Measurements from ENCODE around the gene ETAA1.
A peak's percentile ranks its signal among the peaks of the same experiment; 100 is the strongest.

The ETAA1 gene

GRCh38 chr2:67397143-67397986 is at the start of gene ETAA1:
Gene ETAA1 (plus strand): TSS chr2:67397333. CDS start chr2:67397449, 116 bp downstream.
- Mint-ChIP-seq H3K9me3 (no peaks in the 10 kb centered on the region), H3K4me3 (peak within 1 kb of the TSS; percentile 97), H3K36me3 (ENCODE audit: low read depth) (peaks cover 7% of the 10 kb centered on the region), H3K27me3 (no peaks in the 10 kb centered on the region), H3K4me1 (ENCODE audit: low read depth) (peaks cover 11% of the 10 kb centered on the region), H3K27ac (peak within 1 kb of the TSS; percentile 98)
- intact Hi-C loops (cut with micrococcal nuclease): loop anchor here (10.0 kb wide), 1 partner anchor 963 kb away; the partner anchor contains the start of gene MEIS1

- H3K9me3 Mint-ChIP-seq: no peaks in the 10 kb centered on the region
- H3K27me3 Mint-ChIP-seq: peaks cover 1% of the 10 kb centered on the region
- no peak overlapping the region for H3K27ac Mint-ChIP-seq
- intact Hi-C loops (cut with micrococcal nuclease): no loop called here
- H3K4me3 Mint-ChIP-seq: no peak overlapping the region
- H3K4me1 Mint-ChIP-seq (ENCODE audit: low read depth): no peaks in the 10 kb centered on the region
- H3K36me3 Mint-ChIP-seq (ENCODE audit: low read depth): no peaks in the 10 kb centered on the region
Measured at GRCh38 chr2:67366832-67367412, 30.2 kb upstream of the ETAA1 start.

GRCh38 chr2:67374481-67374880 is 22.7 kb upstream of the ETAA1 start:
- no peaks in the 10 kb centered on the region for H3K36me3 Mint-ChIP-seq (ENCODE audit: low read depth)
- intact Hi-C loops (cut with micrococcal nuclease): no loop called here
- H3K9me3 Mint-ChIP-seq: no peaks in the 10 kb centered on the region
- H3K4me1 Mint-ChIP-seq (ENCODE audit: low read depth): no peaks in the 10 kb centered on the region
- H3K27ac Mint-ChIP-seq: no peak overlapping the region
- no peak overlapping the region for H3K4me3 Mint-ChIP-seq
- H3K27me3 Mint-ChIP-seq: no peaks in the 10 kb centered on the region

- Mint-ChIP-seq H3K9me3 (no peaks in the 10 kb centered on the region), H3K27ac (no peak overlapping the region), H3K36me3 (ENCODE audit: low read depth) (no peaks in the 10 kb centered on the region), H3K4me3 (no peak overlapping the region), H3K27me3 (no peaks in the 10 kb centered on the region), H3K4me1 (ENCODE audit: low read depth) (no peaks in the 10 kb centered on the region)
- intact Hi-C loops (cut with micrococcal nuclease): no loop called here
Measured at GRCh38 chr2:67374949-67375348, 22.2 kb upstream of the ETAA1 start.

GRCh38 chr2:67378555-67378954 is 18.6 kb upstream of the ETAA1 start:
- Mint-ChIP-seq H3K36me3 (ENCODE audit: low read depth) (no peaks in the 10 kb centered on the region), H3K27me3 (no peaks in the 10 kb centered on the region), H3K9me3 (no peaks in the 10 kb centered on the region), H3K4me1 (ENCODE audit: low read depth) (no peaks in the 10 kb centered on the region), H3K4me3 (no peak overlapping the region), H3K27ac (no peak overlapping the region)
- intact Hi-C loops (cut with micrococcal nuclease): no loop called here

GRCh38 chr2:67379048-67379447 is 18.1 kb upstream of the ETAA1 start:
- no peak overlapping the region for H3K27ac Mint-ChIP-seq
- H3K36me3 Mint-ChIP-seq (ENCODE audit: low read depth): no peaks in the 10 kb centered on the region
- H3K9me3 Mint-ChIP-seq: no peaks in the 10 kb centered on the region
- no peaks in the 10 kb centered on the region for H3K4me1 Mint-ChIP-seq (ENCODE audit: low read depth)
- H3K4me3 Mint-ChIP-seq: no peak overlapping the region
- no peaks in the 10 kb centered on the region for H3K27me3 Mint-ChIP-seq
- intact Hi-C loops (cut with micrococcal nuclease): no loop called here

- Mint-ChIP-seq H3K4me3 (no peak overlapping the region), H3K27me3 (no peaks in the 10 kb centered on the region), H3K4me1 (ENCODE audit: low read depth) (no peaks in the 10 kb centered on the region), H3K9me3 (no peaks in the 10 kb centered on the region), H3K27ac (no peak overlapping the region), H3K36me3 (ENCODE audit: low read depth) (no peaks in the 10 kb centered on the region)
- intact Hi-C loops (cut with micrococcal nuclease): no loop called here
Measured at GRCh38 chr2:67384123-67384822, 12.9 kb upstream of the ETAA1 start.

- H3K27me3 Mint-ChIP-seq: no peaks in the 10 kb centered on the region
- H3K27ac Mint-ChIP-seq: no peak overlapping the region
- no peak overlapping the region for H3K4me3 Mint-ChIP-seq
- H3K36me3 Mint-ChIP-seq (ENCODE audit: low read depth): no peaks in the 10 kb centered on the region
- H3K4me1 Mint-ChIP-seq (ENCODE audit: low read depth): peaks cover 6% of the 10 kb centered on the region
- no peaks in the 10 kb centered on the region for H3K9me3 Mint-ChIP-seq
- intact Hi-C loops (cut with micrococcal nuclease): no loop called here
Measured at GRCh38 chr2:67388680-67389079, 8.5 kb upstream of the ETAA1 start.

- no peak overlapping the region for H3K4me3 Mint-ChIP-seq
- H3K4me1 Mint-ChIP-seq (ENCODE audit: low read depth): peaks cover 6% of the 10 kb centered on the region
- no peaks in the 10 kb centered on the region for H3K36me3 Mint-ChIP-seq (ENCODE audit: low read depth)
- no peak overlapping the region for H3K27ac Mint-ChIP-seq
- intact Hi-C loops (cut with micrococcal nuclease): no loop called here
- no peaks in the 10 kb centered on the region for H3K9me3 Mint-ChIP-seq
- no peaks in the 10 kb centered on the region for H3K27me3 Mint-ChIP-seq
Measured at GRCh38 chr2:67389286-67389685, 7.8 kb upstream of the ETAA1 start.

GRCh38 chr2:67389788-67390187 is 7.3 kb upstream of the ETAA1 start:
- H3K36me3 Mint-ChIP-seq (ENCODE audit: low read depth): no peaks in the 10 kb centered on the region
- no peaks in the 10 kb centered on the region for H3K27me3 Mint-ChIP-seq
- no peak overlapping the region for H3K27ac Mint-ChIP-seq
- intact Hi-C loops (cut with micrococcal nuclease): loop anchor here (10.0 kb wide), 1 partner anchor 955 kb away; the partner anchor contains the start of gene MEIS1
- peaks cover 6% of the 10 kb centered on the region for H3K4me1 Mint-ChIP-seq (ENCODE audit: low read depth)
- H3K4me3 Mint-ChIP-seq: no peak overlapping the region
- H3K9me3 Mint-ChIP-seq: no peaks in the 10 kb centered on the region

GRCh38 chr2:67393237-67393636 is 3.9 kb upstream of the ETAA1 start:
- H3K4me3 Mint-ChIP-seq: no peak overlapping the region
- no peaks in the 10 kb centered on the region for H3K9me3 Mint-ChIP-seq
- no peaks in the 10 kb centered on the region for H3K27me3 Mint-ChIP-seq
- peaks cover 7% of the 10 kb centered on the region for H3K36me3 Mint-ChIP-seq (ENCODE audit: low read depth)
- intact Hi-C loops (cut with micrococcal nuclease): loop anchor here (10.0 kb wide), 1 partner anchor 958 kb away; the partner anchor contains the start of gene MEIS1
- no peak overlapping the region for H3K27ac Mint-ChIP-seq
- peaks cover 17% of the 10 kb centered on the region for H3K4me1 Mint-ChIP-seq (ENCODE audit: low read depth)

GRCh38 chr2:67394734-67395133 is 2.4 kb upstream of the ETAA1 start:
- H3K27me3 Mint-ChIP-seq: no peaks in the 10 kb centered on the region

GRCh38 chr2:67399144-67399543 is 2.0 kb downstream of the ETAA1 start:
- Mint-ChIP-seq H3K4me3 (no peak overlapping the region), H3K9me3 (no peaks in the 10 kb centered on the region), H3K36me3 (ENCODE audit: low read depth) (peaks cover 16% of the 10 kb centered on the region), H3K27me3 (no peaks in the 10 kb centered on the region), H3K27ac (no peak overlapping the region), H3K4me1 (ENCODE audit: low read depth) (peaks cover 11% of the 10 kb centered on the region)
- intact Hi-C loops (cut with micrococcal nuclease): loop anchor here (10.0 kb wide), 1 partner anchor 964 kb away; the partner anchor contains the start of gene MEIS1

More at GRCh38 chr2:67394734-67395133, 2.4 kb upstream of the ETAA1 start:
- H3K4me1 Mint-ChIP-seq (ENCODE audit: low read depth): peaks cover 17% of the 10 kb centered on the region
- no peak overlapping the region for H3K4me3 Mint-ChIP-seq
- H3K36me3 Mint-ChIP-seq (ENCODE audit: low read depth): peaks cover 7% of the 10 kb centered on the region
- no peak overlapping the region for H3K27ac Mint-ChIP-seq
- no peaks in the 10 kb centered on the region for H3K9me3 Mint-ChIP-seq
- intact Hi-C loops (cut with micrococcal nuclease): loop anchor here (10.0 kb wide), 1 partner anchor 960 kb away; the partner anchor contains the start of gene MEIS1
